Mucosa of rectum (tissue), 2 donors: ENCODE data around the gene NIPA2.

Experiments used
- H3K27ac ChIP-seq, 2 donors: one replicate each; pipeline ENCODE4 v1.7.0; 2013; ENCODE audit warnings: inconsistent platforms in 2 of 2, low read depth in 2 of 2, low read length in 2 of 2
- H3K27me3 ChIP-seq, 2 donors: one replicate each; pipeline ENCODE4 v1.7.0; 2013; ENCODE audit warnings: low read length in 2 of 2; ENCODE audit not compliant: control insufficient read depth in 2 of 2, insufficient read depth in 2 of 2
- H3K36me3 ChIP-seq, 2 donors: one replicate each; pipeline ENCODE4 v1.7.0; 2013; ENCODE audit warnings: low read length in 2 of 2; ENCODE audit not compliant: control insufficient read depth in 2 of 2, insufficient read depth in 2 of 2
- H3K4me1 ChIP-seq, 2 donors: one replicate each; pipeline ENCODE4 v1.7.0; 2013; ENCODE audit warnings: low read length in 2 of 2, mild to moderate bottlenecking in 1 of 2; ENCODE audit not compliant: control insufficient read depth in 2 of 2, insufficient read depth in 2 of 2
- H3K4me3 ChIP-seq, 2 donors: one replicate each; pipeline ENCODE4 v1.7.0; 2013; ENCODE audit warnings: low read length in 2 of 2
- H3K9ac ChIP-seq, 2 donors: one replicate each; pipeline ENCODE4 v1.7.0; 2013; ENCODE audit warnings: low read length in 2 of 2, low read depth in 1 of 2, mild to moderate bottlenecking in 1 of 2
- H3K9me3 ChIP-seq, 2 donors: one replicate each; pipeline ENCODE4 v1.7.0; 2013; ENCODE audit warnings: low read length in 2 of 2; ENCODE audit not compliant: control insufficient read depth in 2 of 2
- donor health status: healthy.
- donor health status: Normal muscosa, but diverticular disease.

NIPA2 gene

GRCh38 chr15:22874256-22874655, 35.8 kb downstream of the NIPA2 start:
- Histone ChIP-seq H3K27me3 (no peaks in the 10 kb centered on the region), H3K36me3 (peaks cover 57 to 63% of the 10 kb centered on the region in 2 donors)

GRCh38 chr15:22874966-22875365, 36.5 kb downstream of the NIPA2 start:
- no peaks in the 10 kb centered on the region for H3K27me3 ChIP-seq
- H3K27ac ChIP-seq, result no peak overlapping the region
- no peaks in the 10 kb centered on the region for H3K9me3 ChIP-seq
- H3K36me3 ChIP-seq, result peaks cover 53 to 60% of the 10 kb centered on the region in 2 donors
- no peaks in the 10 kb centered on the region for H3K4me1 ChIP-seq
- H3K9ac ChIP-seq, result no peak overlapping the region
- no peak overlapping the region for H3K4me3 ChIP-seq

More at GRCh38 chr15:22874256-22874655, 35.8 kb downstream of the NIPA2 start:
- H3K9ac ChIP-seq, result no peak overlapping the region
- no peak overlapping the region for H3K4me3 ChIP-seq
- H3K4me1 ChIP-seq, result no peaks in the 10 kb centered on the region
- no peak overlapping the region for H3K27ac ChIP-seq
- no peaks in the 10 kb centered on the region for H3K9me3 ChIP-seq

GRCh38 chr15:22877117-22877516, 38.7 kb downstream of the NIPA2 start:
- Histone ChIP-seq H3K4me3 (no peak overlapping the region), H3K27me3 (no peaks in the 10 kb centered on the region), H3K4me1 (peaks cover 4 to 9% of the 10 kb centered on the region in 2 donors), H3K36me3 (peaks cover 57 to 65% of the 10 kb centered on the region in 2 donors), H3K9ac (no peak overlapping the region), H3K9me3 (no peaks in the 10 kb centered on the region), H3K27ac (no peak overlapping the region)

- no peaks in the 10 kb centered on the region for H3K27me3 ChIP-seq
- H3K27ac ChIP-seq, result no peak overlapping the region
- no peak overlapping the region for H3K4me3 ChIP-seq
- no peaks in the 10 kb centered on the region for H3K9me3 ChIP-seq
- peaks cover 58 to 66% of the 10 kb centered on the region in 2 donors for H3K36me3 ChIP-seq
- H3K9ac ChIP-seq, result no peak overlapping the region
- H3K4me1 ChIP-seq, result peaks cover 4 to 9% of the 10 kb centered on the region in 2 donors
Measured at GRCh38 chr15:22877607-22878006, 39.1 kb downstream of the NIPA2 start.

- Histone ChIP-seq H3K4me3 (no peak overlapping the region), H3K4me1 (peaks cover 4 to 13% of the 10 kb centered on the region in 2 donors), H3K9ac (no peak overlapping the region), H3K27ac (no peak overlapping the region), H3K36me3 (peaks cover 56 to 66% of the 10 kb centered on the region in 2 donors), H3K9me3 (no peaks in the 10 kb centered on the region), H3K27me3 (no peaks in the 10 kb centered on the region)
Measured at GRCh38 chr15:22878103-22878502, 39.6 kb downstream of the NIPA2 start.

- Histone ChIP-seq H3K9ac (no peak overlapping the region), H3K36me3 (peaks cover 40 to 47% of the 10 kb centered on the region in 2 donors), H3K27ac (peak overlapping the region; percentile 3 to 39), H3K4me1 (peaks cover 4 to 21% of the 10 kb centered on the region in 2 donors), H3K4me3 (no peak overlapping the region), H3K27me3 (no peaks in the 10 kb centered on the region), H3K9me3 (no peaks in the 10 kb centered on the region)
Measured at GRCh38 chr15:22880068-22880980, 41.9 kb downstream of the NIPA2 start.

- Histone ChIP-seq H3K27ac (peak overlapping the region; percentile 3 to 39), H3K36me3 (peaks cover 39 to 45% of the 10 kb centered on the region in 2 donors)
Measured at GRCh38 chr15:22880981-22881738, 42.7 kb downstream of the NIPA2 start.

GRCh38 chr15:22881739-22882440, 43.4 kb downstream of the NIPA2 start:
- Histone ChIP-seq H3K36me3 (peaks cover 37 to 43% of the 10 kb centered on the region in 2 donors), H3K27me3 (no peaks in the 10 kb centered on the region), H3K9ac (no peak overlapping the region), H3K9me3 (no peaks in the 10 kb centered on the region), H3K27ac (no peak overlapping the region), H3K4me1 (peaks cover 4 to 21% of the 10 kb centered on the region in 2 donors), H3K4me3 (no peak overlapping the region)

More at GRCh38 chr15:22880981-22881738, 42.7 kb downstream of the NIPA2 start:
- Histone ChIP-seq H3K4me1 (peaks cover 4 to 21% of the 10 kb centered on the region in 2 donors), H3K27me3 (no peaks in the 10 kb centered on the region), H3K9ac (no peak overlapping the region), H3K9me3 (no peaks in the 10 kb centered on the region), H3K4me3 (no peak overlapping the region)

- H3K9ac ChIP-seq, result no peak overlapping the region
- peaks cover 4 to 21% of the 10 kb centered on the region in 2 donors for H3K4me1 ChIP-seq
- no peaks in the 10 kb centered on the region for H3K9me3 ChIP-seq
- no peak overlapping the region for H3K27ac ChIP-seq
- H3K36me3 ChIP-seq, result peaks cover 33 to 36% of the 10 kb centered on the region in 2 donors
- no peak overlapping the region for H3K4me3 ChIP-seq
- no peaks in the 10 kb centered on the region for H3K27me3 ChIP-seq
Measured at GRCh38 chr15:22883196-22883595, 44.7 kb downstream of the NIPA2 start.
